Muscle layer of duodenum (tissue), 2 donors: Measurements from ENCODE around the gene HDLBP.

ENCODE experiments used
- H3K27ac ChIP-seq: one replicate; pipeline ENCODE4 v1.7.0; 2013; ENCODE audit warnings: mild to moderate bottlenecking, low read length
- H3K27me3 ChIP-seq: one replicate; pipeline ENCODE4 v1.7.0; 2013; ENCODE audit warnings: low read depth, mild to moderate bottlenecking, control low read depth, low read length
- H3K36me3 ChIP-seq, 2 donors: one replicate each; pipeline ENCODE4 v1.7.0; 2013; ENCODE audit warnings: low read length in 2 of 2, control low read depth in 1 of 2, mild to moderate bottlenecking in 1 of 2; ENCODE audit not compliant: insufficient read depth in 2 of 2, control insufficient read depth in 1 of 2
- H3K4me1 ChIP-seq, 2 donors: one replicate each; pipeline ENCODE4 v1.7.0; 2013; ENCODE audit warnings: low read length in 2 of 2, mild to moderate bottlenecking in 2 of 2, control low read depth in 1 of 2, moderate library complexity in 1 of 2; ENCODE audit not compliant: insufficient read depth in 2 of 2, control insufficient read depth in 1 of 2
- H3K4me3 ChIP-seq, 2 donors: one replicate each; pipeline ENCODE4 v1.7.0; 2013; ENCODE audit warnings: low read length in 2 of 2, low read depth in 1 of 2, mild to moderate bottlenecking in 1 of 2
- H3K9me3 ChIP-seq, 2 donors: one replicate each; pipeline ENCODE4 v1.7.0; 2013; ENCODE audit warnings: low read length in 2 of 2, control low read depth in 1 of 2, mild to moderate bottlenecking in 1 of 2; ENCODE audit not compliant: control insufficient read depth in 1 of 2
- donor health status: healthy.

HDLBP gene

GRCh38 chr2:241351640-241352031 lies 36.2 kb upstream of the HDLBP start:
- Histone ChIP-seq H3K36me3 (peaks cover 51 to 63% of the 10 kb centered on the region in 2 donors), H3K4me1 (peaks cover 0 to 3% of the 10 kb centered on the region in 2 donors), H3K4me3 (no peak overlapping the region), H3K27ac (peak overlapping the region; percentile 6), H3K27me3 (no peaks in the 10 kb centered on the region), H3K9me3 (no peaks in the 10 kb centered on the region)

- Histone ChIP-seq H3K9me3 (no peaks in the 10 kb centered on the region), H3K36me3 (peaks cover 56 to 69% of the 10 kb centered on the region in 2 donors), H3K27ac (peak overlapping the region; percentile 25), H3K27me3 (no peaks in the 10 kb centered on the region), H3K4me3 (no peak overlapping the region), H3K4me1 (peaks cover 0 to 3% of the 10 kb centered on the region in 2 donors)
Observed at GRCh38 chr2:241350878-241351639, 35.6 kb upstream of the HDLBP start.

- H3K36me3 ChIP-seq, result peaks cover 60 to 74% of the 10 kb centered on the region in 2 donors
- peak overlapping the region; percentile 25 for H3K27ac ChIP-seq
- no peaks in the 10 kb centered on the region for H3K9me3 ChIP-seq
- peaks cover 0 to 3% of the 10 kb centered on the region in 2 donors for H3K4me1 ChIP-seq
- H3K27me3 ChIP-seq, result no peaks in the 10 kb centered on the region
- H3K4me3 ChIP-seq, result no peak overlapping the region
Observed at GRCh38 chr2:241350530-241350877, 35.0 kb upstream of the HDLBP start.

- H3K36me3 ChIP-seq, result peaks cover 64 to 80% of the 10 kb centered on the region in 2 donors
- H3K9me3 ChIP-seq, result no peaks in the 10 kb centered on the region
- peaks cover 0 to under 1% of the 10 kb centered on the region in 2 donors for H3K4me1 ChIP-seq
- H3K27me3 ChIP-seq, result no peaks in the 10 kb centered on the region
- H3K4me3 ChIP-seq, result no peak overlapping the region
- H3K27ac ChIP-seq, result no peak overlapping the region
Observed at GRCh38 chr2:241349941-241350340, 34.5 kb upstream of the HDLBP start.

- Histone ChIP-seq H3K36me3 (peaks cover 58 to 80% of the 10 kb centered on the region in 2 donors), H3K9me3 (no peaks in the 10 kb centered on the region), H3K4me1 (peaks cover 0 to 7% of the 10 kb centered on the region in 2 donors), H3K27ac (no peak overlapping the region), H3K27me3 (no peaks in the 10 kb centered on the region), H3K4me3 (no peak overlapping the region)
Observed at GRCh38 chr2:241344925-241345651, 29.6 kb upstream of the HDLBP start.

- Histone ChIP-seq H3K9me3 (no peaks in the 10 kb centered on the region), H3K27me3 (no peaks in the 10 kb centered on the region), H3K36me3 (peaks cover 60 to 72% of the 10 kb centered on the region in 2 donors), H3K4me3 (no peak overlapping the region), H3K4me1 (peaks cover 0 to 13% of the 10 kb centered on the region in 2 donors), H3K27ac (no peak overlapping the region)
Observed at GRCh38 chr2:241340631-241341163, 25.2 kb upstream of the HDLBP start.

GRCh38 chr2:241339839-241340630 lies 24.6 kb upstream of the HDLBP start:
- Histone ChIP-seq H3K27me3 (no peaks in the 10 kb centered on the region), H3K4me3 (no peak overlapping the region), H3K9me3 (no peaks in the 10 kb centered on the region), H3K36me3 (peaks cover 62 to 72% of the 10 kb centered on the region in 2 donors), H3K27ac (no peak overlapping the region), H3K4me1 (peaks cover 0 to 13% of the 10 kb centered on the region in 2 donors)

- H3K4me3 ChIP-seq, result no peak overlapping the region
- no peaks in the 10 kb centered on the region for H3K27me3 ChIP-seq
- H3K27ac ChIP-seq, result no peak overlapping the region
- peaks cover 36 to 37% of the 10 kb centered on the region in 2 donors for H3K36me3 ChIP-seq
- peaks cover 0 to 10% of the 10 kb centered on the region in 2 donors for H3K4me1 ChIP-seq
- H3K9me3 ChIP-seq, result no peaks in the 10 kb centered on the region
Observed at GRCh38 chr2:241334813-241335212, 19.3 kb upstream of the HDLBP start.

GRCh38 chr2:241330616-241330981 lies 15.1 kb upstream of the HDLBP start:
- H3K9me3 ChIP-seq, result no peaks in the 10 kb centered on the region
- no peak overlapping the region for H3K27ac ChIP-seq
- peaks cover 19 to 23% of the 10 kb centered on the region in 2 donors for H3K36me3 ChIP-seq

GRCh38 chr2:241329669-241330615 lies 14.5 kb upstream of the HDLBP start:
- Histone ChIP-seq H3K36me3 (peaks cover 12 to 20% of the 10 kb centered on the region in 2 donors), H3K27me3 (no peaks in the 10 kb centered on the region), H3K27ac (no peak overlapping the region), H3K4me1 (peaks cover 0 to 11% of the 10 kb centered on the region in 2 donors), H3K9me3 (no peaks in the 10 kb centered on the region), H3K4me3 (no peak overlapping the region)

More at GRCh38 chr2:241330616-241330981, 15.1 kb upstream of the HDLBP start:
- peaks cover 0 to 5% of the 10 kb centered on the region in 2 donors for H3K4me1 ChIP-seq
- H3K4me3 ChIP-seq, result no peak overlapping the region
- H3K27me3 ChIP-seq, result no peaks in the 10 kb centered on the region
